Measurements from ENCODE around the gene TMED10. TPM values are rescaled to one million over a fixed set of nuclear protein-coding genes. Genes with fewer than 3 reads are reported as not detected.
"Not testable (repeated sequence)": the region's sequence is repeated elsewhere in the genome, so short reads cannot be mapped to it uniquely, and the experiment has no call there.

The TMED10 gene
- total and polyA plus RNA-seq, 4 donors, result 79.5 to 398 (median 274) TPM

GRCh38 chr14:75128596-75128990, 47.8 kb downstream of the TMED10 start:
- ATAC-seq (ENCODE audit: insufficient read depth, low FRiP score), result no peak
- no peak for DNase-seq

GRCh38 chr14:75127903-75128595, 48.4 kb downstream of the TMED10 start:
- peaks cover 0 to 9% (median under 1%) of the 10 kb centered on the region in 4 donors for H3K36me3 ChIP-seq (ENCODE audit: control insufficient read depth in 4 of 4, insufficient read depth in 4 of 4, low read length in 4 of 4)
- ATAC-seq (ENCODE audit: insufficient read depth, low FRiP score), result no peak
- DNase-seq, result no peak
- H3K27ac ChIP-seq (ENCODE audit: low read depth in 1 of 2, low read length in 1 of 2), result peak overlapping the region in 1 of 2 donors; percentile 90
- H3K4me1 ChIP-seq (ENCODE audit: control insufficient read depth in 5 of 5, insufficient read depth in 5 of 5, low read length in 5 of 5), result peaks cover 4 to 21% (median 11%) of the 10 kb centered on the region in 5 donors
- no peak for TF ChIP-seq CTCF (IDR thresholded peaks at IDR 0.05; ENCODE audit: control extremely low read depth, extremely low read depth)
- WGBS, 2 donors, result 57 to 61% methylated on average over 10 of the region's 10 CpGs
- no peak overlapping the region for H3K4me3 ChIP-seq
- no peaks in the 10 kb centered on the region for H3K9me3 ChIP-seq (ENCODE audit: control insufficient read depth in 4 of 4, insufficient read depth in 3 of 4, low read length in 3 of 4)
- no peaks in the 10 kb centered on the region for H3K27me3 ChIP-seq (ENCODE audit: control insufficient read depth in 3 of 3, insufficient read depth in 3 of 3, low read length in 2 of 3)
- no peak overlapping the region for H3K9ac ChIP-seq (ENCODE audit: insufficient read depth in 1 of 2, low read length in 2 of 2)

More at GRCh38 chr14:75128596-75128990, 47.8 kb downstream of the TMED10 start:
- WGBS, 2 donors, result 85 to 88% methylated on average over 5 of the region's 5 CpGs
- Histone ChIP-seq H3K4me3 (no peak overlapping the region), H3K27me3 (ENCODE audit: control insufficient read depth in 3 of 3, insufficient read depth in 3 of 3, low read length in 2 of 3) (no peaks in the 10 kb centered on the region), H3K9ac (ENCODE audit: insufficient read depth in 1 of 2, low read length in 2 of 2) (no peak overlapping the region), H3K4me1 (ENCODE audit: control insufficient read depth in 5 of 5, insufficient read depth in 5 of 5, low read length in 5 of 5) (peaks cover 4 to 21% (median 11%) of the 10 kb centered on the region in 5 donors), H3K36me3 (ENCODE audit: control insufficient read depth in 4 of 4, insufficient read depth in 4 of 4, low read length in 4 of 4) (peaks cover 0 to 14% (median 3%) of the 10 kb centered on the region in 4 donors), H3K27ac (ENCODE audit: low read depth in 1 of 2, low read length in 1 of 2) (no peak overlapping the region), H3K9me3 (ENCODE audit: control insufficient read depth in 4 of 4, insufficient read depth in 3 of 4, low read length in 3 of 4) (no peaks in the 10 kb centered on the region)
- no peak for TF ChIP-seq CTCF (IDR thresholded peaks at IDR 0.05; ENCODE audit: control extremely low read depth, extremely low read depth)

GRCh38 chr14:75127474-75127820, 49.0 kb downstream of the TMED10 start:
- 28 to 38% methylated on average over 16 of the region's 16 CpGs for WGBS, 2 donors
- peak overlapping the region; percentile 73 for H3K4me3 ChIP-seq
- H3K27me3 ChIP-seq (ENCODE audit: control insufficient read depth in 3 of 3, insufficient read depth in 3 of 3, low read length in 2 of 3); ATAC-seq (ENCODE audit: insufficient read depth, low FRiP score); H3K9me3 ChIP-seq (ENCODE audit: control insufficient read depth in 4 of 4, insufficient read depth in 3 of 4, low read length in 3 of 4); H3K36me3 ChIP-seq (ENCODE audit: control insufficient read depth in 4 of 4, insufficient read depth in 4 of 4, low read length in 4 of 4); DNase-seq: not testable (repeated sequence)
- peaks cover 4 to 21% (median 7%) of the 10 kb centered on the region in 5 donors for H3K4me1 ChIP-seq (ENCODE audit: control insufficient read depth in 5 of 5, insufficient read depth in 5 of 5, low read length in 5 of 5)
- H3K27ac ChIP-seq (ENCODE audit: low read depth in 1 of 2, low read length in 1 of 2), result peak overlapping the region; percentile 90 to 93
- peak overlapping the region; percentile 81 to 87 for H3K9ac ChIP-seq (ENCODE audit: insufficient read depth in 1 of 2, low read length in 2 of 2)

GRCh38 chr14:75126679-75127473, 49.5 kb downstream of the TMED10 start, which contains the start of gene NEK9:
Gene NEK9, minus strand, starts transcription at chr14:75127048. Its CDS starts 127 bp downstream, at chr14:75126921.
- ATAC-seq (ENCODE audit: insufficient read depth, low FRiP score) (peak; percentile 93), DNase-seq (peak; percentile 93 to 95 (median 94))
- Histone ChIP-seq H3K9me3 (ENCODE audit: control insufficient read depth in 4 of 4, insufficient read depth in 3 of 4, low read length in 3 of 4) (no peaks in the 10 kb centered on the region), H3K4me1 (ENCODE audit: control insufficient read depth in 5 of 5, insufficient read depth in 5 of 5, low read length in 5 of 5) (peaks cover 4 to 21% (median 6%) of the 10 kb centered on the region in 5 donors), H3K36me3 (ENCODE audit: control insufficient read depth in 4 of 4, insufficient read depth in 4 of 4, low read length in 4 of 4) (peaks cover 0 to 5% (median 2%) of the 10 kb centered on the region in 4 donors), H3K27ac (ENCODE audit: low read depth in 1 of 2, low read length in 1 of 2) (peak within 1 kb of the TSS; percentile 90 to 93), H3K9ac (ENCODE audit: insufficient read depth in 1 of 2, low read length in 2 of 2) (peak within 1 kb of the TSS; percentile 81 to 87), H3K4me3 (peak within 1 kb of the TSS; percentile 73), H3K27me3 (ENCODE audit: control insufficient read depth in 3 of 3, insufficient read depth in 3 of 3, low read length in 2 of 3) (no peaks in the 10 kb centered on the region)
- WGBS, 2 donors, result 0% methylated on average over 43 to 76 of the region's 76 CpGs
- TF ChIP-seq CTCF (IDR thresholded peaks at IDR 0.05; ENCODE audit: control extremely low read depth, extremely low read depth), result no peak
